Endodermal cell (in vitro differentiated cells): ENCODE results near the gene MTHFS. TPM values are rescaled to one million over a fixed set of nuclear protein-coding genes. Genes with fewer than 3 reads are reported as not detected.

Source experiments
- DNase-seq: peaks from one replicate; pipeline ENCODE4 v3.0.0-alpha.2; 2017
- H3K27ac ChIP-seq: 2 replicates; pipeline ENCODE4 v1.5.1; 2013; ENCODE audit warnings: mild to moderate bottlenecking, low read depth, low read length, moderate library complexity
- H3K27me3 ChIP-seq: 2 replicates; pipeline ENCODE4 v1.6.1; 2013; ENCODE audit warnings: mild to moderate bottlenecking, low read length, moderate library complexity; ENCODE audit not compliant: insufficient read depth, control insufficient read depth, poor library complexity, severe bottlenecking
- H3K36me3 ChIP-seq: 2 replicates; pipeline ENCODE4 v1.7.0; 2013; ENCODE audit warnings: mild to moderate bottlenecking, low read length, moderate library complexity; ENCODE audit not compliant: control insufficient read depth, insufficient read depth
- H3K4me1 ChIP-seq: one replicate; pipeline ENCODE4 v1.7.0; 2013; ENCODE audit warnings: low read length; ENCODE audit not compliant: control insufficient read depth, insufficient read depth
- H3K4me3 ChIP-seq: 2 replicates; pipeline ENCODE4 v1.5.1; 2013; ENCODE audit warnings: mild to moderate bottlenecking, low read length, moderate library complexity
- H3K9ac ChIP-seq: 2 replicates; pipeline ENCODE4 v1.6.1; 2013; ENCODE audit warnings: mild to moderate bottlenecking, low read length, moderate library complexity; ENCODE audit not compliant: poor library complexity, severe bottlenecking; ENCODE audit errors: extremely low read depth
- H3K9me3 ChIP-seq: 2 replicates; pipeline ENCODE4 v1.6.1; 2013; ENCODE audit warnings: mild to moderate bottlenecking, low read length, moderate library complexity; ENCODE audit not compliant: control insufficient read depth
- H3K27ac Mint-ChIP-seq: 2 replicates; pipeline ENCODE4 v1.8.0; 2020; ENCODE audit warnings: mixed read lengths
- H3K27me3 Mint-ChIP-seq: 2 replicates; pipeline ENCODE4 v1.8.0; 2021; ENCODE audit warnings: mild to moderate bottlenecking, mixed read lengths; ENCODE audit not compliant: insufficient read depth
- H3K36me3 Mint-ChIP-seq: 2 replicates; pipeline ENCODE4 v1.8.0; 2020; ENCODE audit warnings: low read depth, mixed read lengths
- H3K4me1 Mint-ChIP-seq: 2 replicates; pipeline ENCODE4 v1.8.0; 2020; ENCODE audit warnings: mixed read lengths
- H3K4me3 Mint-ChIP-seq: 2 replicates; pipeline ENCODE4 v1.8.0; 2020; ENCODE audit warnings: mild to moderate bottlenecking, moderate library complexity, mixed read lengths
- H3K9me3 Mint-ChIP-seq: 2 replicates; pipeline ENCODE4 v1.8.0; 2020; ENCODE audit warnings: mild to moderate bottlenecking, mixed read lengths
- CTCF ChIP-seq: fragments of 200-600 bp; sonication (generic); conservative IDR thresholded peaks from 2 replicates; pipeline ENCODE4 v1.5.0; 2021; ENCODE audit warnings: antibody characterized with exemption, mild to moderate bottlenecking
- WGBS, 2 experiments: methylation state at CpG; one replicate each; pipeline versions ENCODE4 v1.1.5 to v1.1.7; 2013; ENCODE audit warnings: missing lambda C conversion rate in 2 of 2, mixed read lengths in 1 of 2; ENCODE audit not compliant: insufficient coverage in 1 of 2, insufficient read length in 1 of 2; 5-methylcytosine and 5-hydroxymethylcytosine counted together
- total RNA-seq, 2 donors: library from RNA; stranded (reverse); fragmentation: NEBNext Ultra II Directional in 1 of 2; extraction: Animal tissue kit (Norgen Biotek cat#: 25700) in 1 of 2; gene quantifications; 2 replicates in 1 of 2; 3 replicates in 1 of 2; pipeline ENCODE4 v1.2.1, GENCODE V29; 2021

Gene MTHFS
- total RNA-seq, 2 donors from 2014 or later = 28.2 to 33.6 TPM

- TF ChIP-seq CTCF = no peak
- H3K27ac ChIP-seq = no peak overlapping the region
- no peak for DNase-seq
- H3K9me3 ChIP-seq = no peaks in the 10 kb centered on the region
- WGBS, 2 experiments = 97 to 100% methylated on average over 3 to 4 of the region's 4 CpGs
- no peak overlapping the region for H3K27ac Mint-ChIP-seq
- no peak overlapping the region for H3K4me3 Mint-ChIP-seq
- peaks cover 20% of the 10 kb centered on the region for H3K36me3 ChIP-seq
- H3K4me1 ChIP-seq = no peaks in the 10 kb centered on the region
- H3K4me3 ChIP-seq = no peak overlapping the region
- H3K4me1 Mint-ChIP-seq = no peaks in the 10 kb centered on the region
- H3K9ac ChIP-seq = no peak overlapping the region
- no peaks in the 10 kb centered on the region for H3K27me3 Mint-ChIP-seq
- peaks cover 37% of the 10 kb centered on the region for H3K36me3 Mint-ChIP-seq
- no peaks in the 10 kb centered on the region for H3K9me3 Mint-ChIP-seq
- H3K27me3 ChIP-seq = no peaks in the 10 kb centered on the region
These were observed 62.3 kb downstream of the MTHFS start for GRCh38 chr15:79834495-79834894.

- H3K27ac Mint-ChIP-seq = no peak overlapping the region
- no peak overlapping the region for H3K4me3 Mint-ChIP-seq
- Histone ChIP-seq H3K4me3 (no peak overlapping the region), H3K4me1 (no peaks in the 10 kb centered on the region), H3K9ac (no peak overlapping the region), H3K27me3 (no peaks in the 10 kb centered on the region), H3K27ac (no peak overlapping the region), H3K36me3 (peaks cover 10% of the 10 kb centered on the region), H3K9me3 (peaks cover 6% of the 10 kb centered on the region)
- peaks cover 29% of the 10 kb centered on the region for H3K36me3 Mint-ChIP-seq
- 89 to 100% methylated on average over 1 of the region's 1 CpG for WGBS, 2 experiments
- no peak for DNase-seq
- TF ChIP-seq CTCF = no peak
- H3K9me3 Mint-ChIP-seq = no peaks in the 10 kb centered on the region
- H3K4me1 Mint-ChIP-seq = no peaks in the 10 kb centered on the region
- no peaks in the 10 kb centered on the region for H3K27me3 Mint-ChIP-seq
These were observed 64.3 kb downstream of the MTHFS start for GRCh38 chr15:79832367-79833120.

GRCh38 chr15:79831604-79832003, 65.2 kb downstream of the MTHFS start:
- Mint-ChIP-seq H3K9me3 (no peaks in the 10 kb centered on the region), H3K4me1 (no peaks in the 10 kb centered on the region), H3K27ac (no peak overlapping the region), H3K36me3 (peaks cover 29% of the 10 kb centered on the region), H3K27me3 (no peaks in the 10 kb centered on the region), H3K4me3 (no peak overlapping the region)
- Histone ChIP-seq H3K4me1 (no peaks in the 10 kb centered on the region), H3K27ac (no peak overlapping the region), H3K9ac (no peak overlapping the region), H3K27me3 (no peaks in the 10 kb centered on the region), H3K9me3 (peaks cover 6% of the 10 kb centered on the region), H3K4me3 (no peak overlapping the region), H3K36me3 (peaks cover 10% of the 10 kb centered on the region)
- no peak for DNase-seq
- 89% methylated on average over 1 of the region's 1 CpG; no CpG with 5 or more reads in 1 of the 2 experiments for WGBS, 2 experiments
- TF ChIP-seq CTCF = no peak
